Colonic mucosa (tissue), 4 donors: ENCODE results near the gene LARGE1. TPM values are rescaled to one million over a fixed set of nuclear protein-coding genes. Genes with fewer than 3 reads are reported as not detected.

Experiments used
- DNase-seq: peaks from one replicate; pipeline ENCODE4 v3.0.0-alpha.2; 2020
- H3K27ac ChIP-seq: fragments of 200-600 bp; one replicate; pipeline ENCODE4 v1.8.0; 2021
- H3K27me3 ChIP-seq: fragments of 200-600 bp; one replicate; pipeline ENCODE4 v1.8.0; 2021
- H3K36me3 ChIP-seq: fragments of 200-600 bp; one replicate; pipeline ENCODE4 v1.8.0; 2021
- H3K4me1 ChIP-seq: fragments of 200-600 bp; one replicate; pipeline ENCODE4 v1.8.0; 2021; ENCODE audit warnings: mild to moderate bottlenecking
- H3K4me3 ChIP-seq: fragments of 200-600 bp; one replicate; pipeline ENCODE4 v1.8.0; 2021
- H3K9ac ChIP-seq, 2 donors: one replicate each; pipeline ENCODE4 v1.7.0; 2013; ENCODE audit warnings: control low read depth in 2 of 2, low read depth in 2 of 2, low read length in 2 of 2
- H3K9me3 ChIP-seq: fragments of 200-600 bp; one replicate; pipeline ENCODE4 v1.8.0; 2021
- intact Hi-C: fragments of 100-400 bp; cut with DNase I; formaldehyde crosslinking; loops from one replicate; pipeline ENCODE4 v1.14.1; 2022
- total RNA-seq, 2 donors: library from RNA; stranded (reverse); fragmentation: NEBNext Ultra II Directional in 1 of 2; extraction: Animal tissue kit (Norgen Biotek cat#: 25700) in 1 of 2; gene quantifications; one replicate each; pipeline ENCODE4 v1.2.1, GENCODE V29; 2021
- TF ChIP-seq, protein P1 (sequence below): fragments of 200-600 bp; IDR thresholded peaks from one replicate; pipeline ENCODE4 v1.8.0; 2022; ENCODE audit warnings: antibody characterized with exemption, mild to moderate bottlenecking
- donor health status: healthy.
- donor health status: DM: no; HTN: no; CAD: no.
- donor health status: DM: no; HTN: no; CAD: no.

Gene LARGE1
- total RNA-seq, 2 donors from 2014 or later: 45.2 to 46.5 TPM

DNA sequence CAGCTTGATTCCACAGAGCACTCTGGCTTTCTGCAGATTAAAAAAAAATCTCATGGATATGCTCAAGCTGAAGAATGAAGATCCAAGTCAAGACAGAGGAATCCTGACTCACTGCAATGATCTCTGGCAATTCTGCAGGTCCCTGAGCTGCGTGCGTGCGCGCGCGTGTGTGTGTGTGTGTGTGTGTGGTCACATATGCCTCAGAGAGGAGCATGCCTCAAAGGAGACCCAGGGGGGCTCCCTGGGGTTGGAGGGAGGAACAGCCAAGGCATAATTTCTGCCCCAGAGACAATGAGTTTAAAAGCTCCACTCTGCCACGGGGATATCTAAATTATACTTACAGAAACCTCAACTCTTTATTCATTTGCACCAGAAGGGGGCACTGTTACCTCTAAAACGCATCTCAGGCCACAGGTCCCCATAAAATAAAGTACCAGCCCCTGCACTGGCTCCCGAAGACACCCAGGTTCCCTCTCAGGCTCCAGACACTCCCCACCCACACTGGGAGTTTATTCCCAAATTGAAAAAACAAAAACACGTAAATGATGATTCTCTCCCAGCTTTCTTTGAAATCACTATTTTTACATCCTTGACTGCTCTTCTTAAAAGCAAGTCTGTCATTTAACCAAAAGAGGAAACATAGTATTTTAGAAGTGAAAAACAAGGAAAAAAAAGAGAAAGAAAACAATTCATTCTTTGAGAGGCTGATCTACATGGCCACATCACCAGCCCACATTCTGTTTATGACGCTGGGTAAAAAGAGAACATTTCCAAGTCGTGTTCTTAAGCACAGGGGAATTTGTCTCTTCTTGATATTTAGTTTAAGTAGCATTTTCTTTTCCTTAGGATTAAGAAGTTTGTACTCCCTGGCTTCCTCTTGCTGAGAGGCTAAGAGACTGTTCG lies 401.0 kb downstream of the LARGE1 start:
- peak; percentile 57 for DNase-seq
- no peak overlapping the region for H3K27ac ChIP-seq
- no peaks in the 10 kb centered on the region for H3K9me3 ChIP-seq
- no peaks in the 10 kb centered on the region for H3K36me3 ChIP-seq
- TF ChIP-seq, protein P1, sequence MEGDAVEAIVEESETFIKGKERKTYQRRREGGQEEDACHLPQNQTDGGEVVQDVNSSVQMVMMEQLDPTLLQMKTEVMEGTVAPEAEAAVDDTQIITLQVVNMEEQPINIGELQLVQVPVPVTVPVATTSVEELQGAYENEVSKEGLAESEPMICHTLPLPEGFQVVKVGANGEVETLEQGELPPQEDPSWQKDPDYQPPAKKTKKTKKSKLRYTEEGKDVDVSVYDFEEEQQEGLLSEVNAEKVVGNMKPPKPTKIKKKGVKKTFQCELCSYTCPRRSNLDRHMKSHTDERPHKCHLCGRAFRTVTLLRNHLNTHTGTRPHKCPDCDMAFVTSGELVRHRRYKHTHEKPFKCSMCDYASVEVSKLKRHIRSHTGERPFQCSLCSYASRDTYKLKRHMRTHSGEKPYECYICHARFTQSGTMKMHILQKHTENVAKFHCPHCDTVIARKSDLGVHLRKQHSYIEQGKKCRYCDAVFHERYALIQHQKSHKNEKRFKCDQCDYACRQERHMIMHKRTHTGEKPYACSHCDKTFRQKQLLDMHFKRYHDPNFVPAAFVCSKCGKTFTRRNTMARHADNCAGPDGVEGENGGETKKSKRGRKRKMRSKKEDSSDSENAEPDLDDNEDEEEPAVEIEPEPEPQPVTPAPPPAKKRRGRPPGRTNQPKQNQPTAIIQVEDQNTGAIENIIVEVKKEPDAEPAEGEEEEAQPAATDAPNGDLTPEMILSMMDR: peak; percentile 46
- no peak overlapping the region for H3K4me3 ChIP-seq
- H3K27me3 ChIP-seq: no peaks in the 10 kb centered on the region
- H3K9ac ChIP-seq: no peak overlapping the region
- H3K4me1 ChIP-seq: no peaks in the 10 kb centered on the region
- intact Hi-C loops: loop anchor here (5.0 kb wide), 2 partner anchors 217 to 403 kb away; partner anchors contain the start of gene LARGE1

DNA sequence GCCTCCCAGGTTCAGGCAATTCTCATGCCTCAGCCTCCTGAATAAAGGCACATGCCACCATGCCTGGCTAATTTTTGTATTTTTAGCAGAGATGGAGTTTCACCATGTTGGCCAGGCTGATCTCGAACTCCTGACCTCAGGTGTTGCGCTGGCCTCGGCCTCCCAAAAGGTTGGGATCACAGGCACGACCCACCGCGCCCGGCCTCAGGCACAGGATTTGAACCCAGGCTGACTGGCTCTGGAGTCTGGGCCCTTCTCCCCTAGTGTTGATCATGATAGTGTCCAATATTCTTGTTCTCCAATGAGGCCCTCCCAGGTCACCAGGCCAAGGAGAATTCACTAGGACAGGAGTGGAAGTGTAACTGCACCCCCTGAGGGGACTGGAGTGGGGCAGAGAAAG lies 401.9 kb downstream of the LARGE1 start:
- TF ChIP-seq, protein P1: no peak
- no peak overlapping the region for H3K9ac ChIP-seq
- H3K4me1 ChIP-seq: no peaks in the 10 kb centered on the region
- H3K4me3 ChIP-seq: no peak overlapping the region
- H3K36me3 ChIP-seq: no peaks in the 10 kb centered on the region
- H3K9me3 ChIP-seq: no peaks in the 10 kb centered on the region
- intact Hi-C loops: loop anchor here (5.0 kb wide), 2 partner anchors 216 to 404 kb away; partner anchors contain the start of gene LARGE1
- no peak for DNase-seq
- no peaks in the 10 kb centered on the region for H3K27me3 ChIP-seq
- H3K27ac ChIP-seq: no peak overlapping the region

DNA sequence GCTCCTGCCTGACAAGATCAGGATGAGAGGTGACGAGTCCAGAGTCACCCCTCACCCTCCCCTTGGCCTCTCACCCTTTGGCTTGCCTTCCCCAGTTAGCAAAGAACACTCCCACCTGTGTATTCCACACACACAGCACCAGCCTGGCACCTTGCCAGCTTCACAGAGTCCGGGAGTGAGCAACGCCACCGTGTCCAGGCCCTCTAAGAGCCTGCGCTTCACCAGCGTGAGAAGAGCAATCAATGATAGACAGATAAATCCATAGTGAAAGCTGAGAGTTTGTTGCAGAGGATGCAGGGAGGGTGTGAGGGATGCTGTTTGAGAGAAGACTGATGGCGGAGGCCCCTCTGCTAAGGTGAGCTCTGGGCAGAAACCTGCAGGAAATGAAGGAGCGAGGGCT lies 404.5 kb downstream of the LARGE1 start:
- intact Hi-C loops: loop anchor here (5.0 kb wide), 2 partner anchors 213 to 407 kb away; partner anchors contain the start of gene LARGE1
- Histone ChIP-seq H3K27me3 (no peaks in the 10 kb centered on the region), H3K36me3 (no peaks in the 10 kb centered on the region), H3K9me3 (no peaks in the 10 kb centered on the region), H3K9ac (no peak overlapping the region), H3K4me1 (no peaks in the 10 kb centered on the region), H3K27ac (no peak overlapping the region), H3K4me3 (no peak overlapping the region)
- no peak for DNase-seq
- TF ChIP-seq, protein P1: no peak

DNA sequence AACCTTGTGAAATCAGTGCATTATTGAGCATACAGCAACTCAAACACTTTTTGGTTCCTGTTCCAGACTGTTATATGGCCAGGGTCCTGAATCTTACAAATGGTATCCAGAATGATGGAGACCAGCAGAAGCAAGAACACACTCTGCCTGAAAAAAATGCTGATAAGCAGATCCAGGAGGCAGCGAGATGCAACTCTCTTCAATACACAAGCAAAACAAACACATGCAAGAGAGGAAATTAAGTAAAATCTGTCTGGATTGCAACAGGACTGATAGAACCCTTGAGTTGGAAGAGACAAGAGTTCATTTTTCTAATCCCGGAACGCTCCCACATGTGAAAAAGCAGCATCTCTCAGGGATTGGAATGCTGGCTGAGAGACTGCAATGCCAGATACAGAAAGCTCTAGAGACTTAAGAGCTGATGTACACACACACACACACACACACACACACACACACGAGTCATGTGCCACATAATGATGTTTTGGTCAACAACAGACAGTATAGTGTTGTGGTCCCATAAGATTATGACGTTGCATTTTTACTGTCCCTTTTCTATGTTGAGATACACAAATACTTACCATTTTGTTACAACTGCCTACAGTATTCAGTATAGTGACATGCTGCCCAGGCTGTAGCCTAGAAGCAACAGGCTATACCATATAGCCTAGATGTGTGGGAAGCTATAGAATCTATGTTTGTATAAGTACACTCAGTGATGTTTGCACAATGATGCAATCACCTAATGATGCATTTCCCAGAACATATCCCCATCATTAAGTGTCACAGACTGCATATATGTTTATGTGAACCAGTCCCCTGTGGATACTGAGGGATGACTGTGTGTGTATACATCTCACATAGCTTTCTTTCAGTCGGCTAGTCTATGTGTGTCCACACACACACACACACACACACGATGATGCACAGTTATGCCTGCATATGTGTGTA lies 406.6 kb downstream of the LARGE1 start:
- Histone ChIP-seq H3K27me3 (no peaks in the 10 kb centered on the region), H3K4me1 (no peaks in the 10 kb centered on the region), H3K4me3 (no peak overlapping the region), H3K27ac (no peak overlapping the region), H3K9me3 (no peaks in the 10 kb centered on the region), H3K9ac (no peak overlapping the region), H3K36me3 (no peaks in the 10 kb centered on the region)
- DNase-seq: no peak
- TF ChIP-seq, protein P1: no peak
- intact Hi-C loops: no loop called here

DNA sequence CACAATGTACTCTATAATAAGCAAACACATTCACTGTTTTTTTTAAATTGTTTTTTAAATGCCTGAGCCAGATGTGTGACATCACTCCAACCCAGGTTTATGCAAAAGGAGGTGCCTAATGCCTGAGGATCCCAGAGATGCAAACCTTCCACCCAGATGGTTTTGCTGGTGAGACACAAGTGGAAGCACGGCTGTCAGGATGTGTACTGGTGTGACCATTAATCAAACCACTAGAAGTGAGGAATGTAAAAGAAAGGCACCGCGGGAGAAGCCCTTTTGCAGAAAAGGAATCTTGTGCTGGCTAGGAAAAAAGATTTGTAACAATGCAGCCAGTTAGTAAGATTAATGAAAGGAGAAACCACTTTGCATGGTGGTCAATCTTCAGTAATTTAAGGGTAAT lies 407.4 kb downstream of the LARGE1 start:
- intact Hi-C loops: no loop called here
- no peaks in the 10 kb centered on the region for H3K36me3 ChIP-seq
- no peak for DNase-seq
- TF ChIP-seq, protein P1: no peak
- H3K9ac ChIP-seq: no peak overlapping the region
- H3K9me3 ChIP-seq: no peaks in the 10 kb centered on the region
- no peak overlapping the region for H3K27ac ChIP-seq
- H3K4me3 ChIP-seq: no peak overlapping the region
- no peaks in the 10 kb centered on the region for H3K27me3 ChIP-seq
- no peaks in the 10 kb centered on the region for H3K4me1 ChIP-seq
